GM21528 (cell line): ENCODE measurements around the gene RAVER1.
A peak's percentile ranks its signal among the peaks of the same experiment; 100 is the strongest.

Experiments used
- ATAC-seq: cut with Tn5 transposase; IDR thresholded peaks from one replicate; pipeline ENCODE4 v1.9.1; 2021; ENCODE audit warnings: mild to moderate bottlenecking, moderate library complexity; ENCODE audit not compliant: unreplicated experiment, low FRiP score

RAVER1 gene

DNA sequence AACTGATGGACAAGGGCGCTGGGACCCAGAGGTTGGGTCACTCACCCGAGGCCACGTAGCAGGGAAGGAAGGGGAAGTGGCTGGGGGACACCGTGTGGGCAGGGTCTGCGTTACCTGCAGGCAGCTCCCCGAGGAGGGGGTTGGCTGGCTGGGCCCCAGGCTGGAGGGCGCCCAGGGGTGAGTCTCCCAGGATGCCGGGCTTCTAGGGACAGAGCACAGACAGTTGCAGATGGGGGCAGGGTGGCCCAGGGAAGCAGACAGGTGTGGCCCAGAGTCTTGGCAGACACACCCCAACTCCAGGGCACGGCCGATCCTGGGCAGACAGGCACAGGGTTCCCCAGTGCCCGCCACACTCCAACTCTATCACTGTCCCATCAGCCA is 11.9 kb downstream of the RAVER1 start:
- ATAC-seq = no peak

DNA sequence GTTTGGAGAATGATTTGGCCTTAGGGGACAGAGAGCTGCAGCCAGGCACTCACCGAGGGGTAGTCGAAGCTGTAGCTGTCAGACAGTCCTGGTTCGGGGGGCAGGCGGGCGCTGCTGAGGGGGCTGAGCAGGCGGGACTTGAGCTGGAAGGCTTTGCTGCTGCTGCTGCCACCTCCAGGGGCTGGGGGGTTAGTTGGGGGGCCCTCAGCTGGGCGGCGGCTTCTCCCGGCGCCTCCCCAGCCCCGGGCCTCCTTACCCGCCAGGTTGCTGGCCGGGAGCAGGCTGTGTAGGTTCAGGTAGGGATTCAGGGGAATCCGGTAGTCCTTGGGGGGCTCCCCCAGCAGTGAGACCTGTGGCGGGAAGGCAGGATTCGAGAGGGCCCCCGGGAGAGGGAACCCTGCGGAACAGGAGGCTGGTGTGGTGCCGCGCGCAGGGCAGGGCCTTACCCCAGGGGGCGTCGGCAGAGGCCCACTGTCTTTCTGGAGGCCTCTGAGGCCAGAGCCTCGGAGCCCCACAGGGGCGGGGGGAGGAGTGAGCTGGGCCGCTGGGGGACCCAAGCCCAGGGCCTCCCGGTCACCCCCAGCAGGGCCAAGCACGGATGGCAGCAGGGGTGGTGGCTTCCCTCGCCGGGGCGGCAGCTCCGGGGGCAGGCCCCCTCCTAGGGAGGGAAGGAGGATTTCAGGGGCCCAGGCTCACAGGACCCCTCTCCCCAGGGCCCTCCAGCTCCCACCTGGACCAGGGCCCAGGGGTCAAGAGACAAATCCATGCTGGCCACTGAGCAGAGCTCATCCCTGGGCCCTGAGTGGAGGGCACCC is 12.5 kb downstream of the RAVER1 start:
- ATAC-seq = no peak

DNA sequence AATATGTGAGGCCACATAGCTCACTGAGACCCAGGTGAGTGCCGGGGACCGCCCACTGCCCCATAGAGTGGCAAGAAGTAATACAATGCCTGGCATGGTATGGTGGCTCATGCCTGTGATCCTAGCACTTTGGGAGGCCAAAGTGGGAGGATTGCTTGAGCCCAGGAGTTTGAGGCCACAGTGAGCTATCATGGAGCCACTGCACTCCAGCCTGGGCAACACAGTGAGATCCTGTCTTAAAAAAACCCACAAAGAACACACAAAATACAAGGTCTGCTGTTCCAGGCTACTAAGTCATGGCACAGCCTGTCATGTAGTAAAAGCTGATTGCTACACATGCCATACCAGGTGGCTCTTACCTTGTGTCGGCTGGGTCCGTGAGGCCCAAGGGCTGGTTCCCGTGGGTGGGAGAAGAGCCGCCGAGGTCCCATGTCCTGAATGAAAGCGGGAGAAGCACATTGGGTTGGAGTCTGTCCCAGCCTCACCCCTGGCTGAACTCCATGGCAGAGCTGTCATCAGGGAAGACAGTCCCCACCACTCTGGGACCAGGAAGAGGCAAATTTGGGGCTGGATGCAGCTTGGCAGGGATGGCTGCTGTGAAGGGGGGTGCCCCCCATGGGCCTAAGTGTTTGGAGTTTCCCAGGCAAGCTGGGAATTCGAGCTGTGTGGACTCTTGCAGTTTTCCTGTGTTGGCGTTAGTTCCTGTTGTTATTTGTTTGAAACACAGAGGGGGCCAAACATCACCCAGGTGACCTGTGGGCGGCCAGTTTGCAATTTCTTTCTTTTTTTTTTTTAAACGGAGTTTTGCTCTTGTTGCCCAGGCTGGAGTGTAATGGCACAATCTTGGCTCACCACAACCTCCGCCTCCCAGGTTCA is 14.3 kb downstream of the RAVER1 start:
- no peak for ATAC-seq

DNA sequence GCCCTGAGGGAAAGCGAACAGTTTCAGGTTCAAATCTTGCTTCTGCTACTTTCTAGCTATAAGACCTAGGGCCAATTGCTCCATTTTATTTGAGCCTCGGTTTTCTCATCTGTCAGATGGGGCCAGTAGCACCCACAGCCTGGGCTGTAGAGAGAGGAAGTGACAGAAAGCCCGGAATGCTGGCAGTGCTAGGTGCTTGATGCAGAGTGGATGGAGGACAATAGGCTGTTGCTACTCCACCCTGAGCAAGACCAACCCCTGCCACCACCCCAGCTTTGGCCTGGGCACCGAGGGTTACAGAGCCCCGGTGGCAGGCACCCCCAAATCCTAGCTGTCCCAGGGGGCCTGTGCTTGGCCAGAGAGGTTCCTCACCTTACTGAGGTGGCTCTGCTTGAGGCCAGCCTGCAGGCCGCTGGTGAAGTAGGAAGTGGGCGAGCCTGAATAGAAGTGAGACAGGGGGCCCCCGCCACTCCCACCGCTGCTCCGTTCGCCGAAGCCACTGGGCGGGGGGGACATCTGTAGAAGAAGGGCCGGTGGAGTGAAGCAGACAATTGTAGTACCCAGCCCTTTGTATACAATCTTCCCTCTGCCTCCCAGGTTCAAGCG is 15.4 kb downstream of the RAVER1 start:
- ATAC-seq = no peak

DNA sequence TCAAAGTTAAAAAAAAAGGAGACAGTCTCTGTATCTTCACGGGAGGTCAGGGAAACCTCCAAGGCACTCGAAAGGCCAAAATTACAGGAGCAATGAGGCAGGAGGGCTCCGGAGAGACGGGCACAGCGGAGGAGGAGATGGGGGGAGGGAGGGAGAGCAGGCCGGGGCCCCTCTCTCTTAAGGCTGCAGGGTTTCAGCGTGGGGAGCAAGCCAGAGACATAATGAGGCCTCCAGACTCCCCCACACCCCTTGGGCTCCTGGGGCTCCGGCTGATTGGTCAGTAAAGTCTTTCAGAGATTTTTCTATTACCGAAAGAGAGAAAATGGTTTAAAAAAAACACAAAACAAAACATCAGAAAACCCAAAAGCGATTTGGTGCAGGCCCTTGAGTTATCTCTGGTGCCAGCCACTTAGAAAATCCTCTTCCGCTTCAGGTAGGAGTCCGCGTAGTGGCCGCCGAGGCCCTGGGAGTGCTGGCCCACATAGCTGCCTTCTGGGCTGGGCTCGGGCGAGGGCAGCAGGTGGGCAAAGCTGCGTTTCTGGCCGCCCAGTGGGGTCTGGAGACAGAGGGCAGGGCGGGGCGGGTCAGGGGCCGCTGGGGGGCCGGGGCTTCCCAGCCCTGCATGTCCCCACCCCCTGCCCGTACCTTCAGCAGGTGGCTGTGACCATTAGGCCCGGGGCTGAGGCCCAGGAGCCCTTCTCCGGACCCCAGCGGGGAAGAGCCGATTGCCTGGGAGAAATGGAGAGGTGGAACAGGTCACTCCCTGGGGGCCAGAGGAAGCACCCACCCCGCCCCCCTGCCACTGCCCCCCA is 16.1 kb downstream of the RAVER1 start:
- ATAC-seq = no peak

DNA sequence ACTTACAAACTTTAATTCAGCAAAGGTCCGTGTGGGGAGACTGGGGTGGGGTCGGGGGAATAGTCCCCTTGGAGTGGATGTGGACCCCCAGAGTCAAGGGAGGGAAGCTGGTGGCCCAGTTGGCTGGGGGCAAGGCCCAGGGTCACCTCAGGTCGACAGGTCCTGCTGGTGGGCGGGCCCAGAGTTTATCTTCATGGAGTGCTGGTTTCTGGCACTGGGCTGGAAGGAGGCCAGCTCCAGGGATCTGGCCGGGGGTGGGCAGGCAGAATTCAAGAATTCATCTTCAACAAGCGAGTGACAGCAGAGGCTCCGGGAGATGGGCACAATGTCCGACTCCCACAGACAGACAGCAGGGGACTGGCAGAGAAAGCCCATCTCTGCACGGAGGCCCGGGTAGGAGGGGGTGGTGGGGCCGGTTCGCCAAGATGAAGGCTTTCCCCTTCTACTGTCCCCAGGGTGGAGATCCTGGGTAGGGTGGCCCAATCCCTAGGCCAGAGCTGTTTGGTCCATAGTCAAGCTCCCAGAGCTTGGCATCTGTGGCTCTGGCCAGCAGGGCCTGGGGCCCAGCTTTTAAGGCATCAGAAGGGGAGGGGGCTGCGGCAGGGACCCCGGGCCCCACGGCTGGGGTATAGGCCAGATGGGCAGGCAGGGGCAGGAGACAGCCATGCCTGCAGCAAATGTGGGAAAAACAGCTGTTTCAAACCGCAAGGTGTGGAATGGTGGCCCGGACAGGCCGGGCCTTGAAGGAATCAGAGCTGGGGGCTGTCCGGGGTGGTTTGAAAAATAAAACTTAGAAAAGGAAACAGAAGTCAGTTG is 16.9 kb downstream of the RAVER1 start:
- ATAC-seq = peak; percentile 11

DNA sequence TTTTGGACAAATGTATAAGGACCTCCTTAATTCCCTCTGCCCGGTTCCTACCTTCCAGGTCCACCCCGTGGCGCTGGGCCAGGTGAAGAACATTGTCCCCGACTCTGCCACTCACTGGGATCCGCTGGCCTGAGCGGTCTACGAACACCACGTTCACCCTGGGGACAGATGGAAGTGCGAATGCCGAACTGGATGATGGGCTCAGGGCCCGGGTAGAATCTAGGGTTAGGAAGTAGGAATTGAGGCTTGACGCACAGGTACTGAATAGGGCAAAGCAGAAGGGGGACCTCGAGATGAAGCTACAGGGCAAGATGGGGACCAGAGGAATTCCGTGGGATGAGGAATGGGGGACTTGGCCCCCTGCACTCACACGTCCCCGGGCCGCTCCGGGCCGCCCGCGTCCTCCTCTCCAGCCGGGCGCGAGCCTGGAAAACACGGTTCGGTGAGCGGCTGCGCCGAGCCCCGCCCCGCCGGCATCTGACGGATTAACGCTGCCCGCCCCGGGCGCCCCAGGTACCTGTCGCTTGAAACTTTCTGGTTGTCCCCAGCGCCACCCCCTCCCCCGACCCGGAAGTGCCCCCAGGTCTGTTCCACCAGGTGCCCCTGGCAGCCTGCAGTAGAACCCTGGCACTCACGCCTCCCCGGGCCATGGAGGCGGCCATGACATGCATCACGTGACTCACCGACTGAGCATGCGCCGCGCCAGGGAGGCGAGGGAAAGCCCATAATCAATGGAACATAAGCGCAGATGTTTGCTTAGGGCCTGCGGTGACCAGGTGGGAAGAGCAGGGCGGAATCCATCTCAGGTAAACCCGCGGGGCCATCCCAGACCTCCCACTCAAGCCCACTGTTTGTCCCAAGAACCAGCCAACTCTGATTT is 17.8 kb downstream of the RAVER1 start, which contains the start of gene FDX2:
Gene FDX2, minus strand, starts transcription at position 681 of the 880 bp plus-strand sequence. Its CDS starts 19 bp downstream, at position 662.
- ATAC-seq = peak; percentile 49

DNA sequence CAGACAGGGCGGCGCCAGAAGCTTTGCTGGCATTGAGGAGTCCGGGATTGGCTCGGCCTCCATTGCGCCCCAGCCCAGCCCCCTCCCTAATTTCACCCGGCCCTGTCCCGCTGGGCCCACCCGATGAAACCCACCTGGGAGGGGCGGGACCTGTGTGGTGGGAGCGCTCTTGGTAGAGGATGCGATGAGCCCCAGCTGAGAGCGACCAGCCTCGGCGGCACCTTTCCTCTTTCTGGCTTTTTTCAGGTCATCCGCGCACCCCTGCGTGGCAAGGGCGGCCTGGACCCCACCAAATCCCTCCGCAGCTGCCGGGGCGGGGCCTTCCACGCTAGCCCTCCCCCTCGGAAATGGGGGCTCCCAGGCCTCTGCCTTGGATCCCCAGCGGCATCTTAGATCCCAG is 23.9 kb downstream of the RAVER1 start, which contains the start of gene ZGLP1:
Gene ZGLP1, minus strand, starts transcription at position 393 of the 400 bp plus-strand sequence.
- no peak for ATAC-seq

DNA sequence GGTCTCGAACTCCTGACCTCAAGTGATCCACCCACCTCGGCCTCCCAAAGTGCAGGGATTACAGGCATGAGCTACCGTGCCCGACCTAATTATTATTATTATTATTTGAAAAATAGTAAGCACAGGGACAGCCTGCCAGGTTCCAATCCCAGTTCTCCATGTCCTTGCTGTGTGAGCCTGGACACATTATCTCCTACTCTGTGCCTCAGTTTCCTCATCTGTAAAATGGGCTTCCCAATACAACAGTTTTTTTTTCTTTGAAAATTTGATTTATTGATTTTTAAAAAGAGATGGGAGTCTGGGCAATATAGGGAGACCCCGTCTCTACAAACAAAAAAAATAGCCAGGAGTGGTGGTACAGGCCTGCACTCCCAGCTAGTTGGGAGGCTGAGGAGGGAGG is 27.0 kb downstream of the RAVER1 start:
- no peak for ATAC-seq

DNA sequence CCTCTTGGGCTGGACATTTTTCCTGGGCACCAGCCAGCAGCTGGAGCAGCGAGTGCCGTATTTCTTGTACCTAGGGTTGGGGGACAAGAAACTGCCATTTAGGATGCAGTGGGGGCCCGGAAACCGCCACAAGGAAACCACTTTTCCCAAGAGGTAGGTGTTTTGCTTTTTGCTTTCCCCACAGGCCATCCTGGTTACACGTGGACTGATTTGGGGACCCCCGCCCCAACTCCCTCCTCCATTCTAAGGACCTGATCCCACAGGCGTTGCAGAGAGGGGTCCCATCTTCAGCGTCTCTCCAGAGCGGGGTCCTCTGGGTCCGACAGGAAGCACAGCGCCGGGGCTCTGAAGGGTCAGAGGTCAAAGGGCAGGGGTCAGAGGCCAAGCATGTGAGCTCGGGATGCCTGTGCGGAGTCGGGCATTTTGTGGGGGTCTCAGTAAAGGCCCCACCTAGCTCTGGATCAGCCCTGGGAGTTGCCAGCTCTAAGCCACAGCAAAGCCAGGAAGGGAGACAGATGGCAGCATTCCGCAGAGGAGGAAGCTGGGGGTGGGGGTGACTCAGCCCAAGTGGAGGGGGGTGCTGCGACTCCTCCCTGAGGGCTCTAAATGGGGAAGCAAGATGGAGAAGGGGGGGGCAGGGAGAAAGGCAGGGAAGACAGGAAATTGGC is 28.1 kb downstream of the RAVER1 start:
- no peak for ATAC-seq

DNA sequence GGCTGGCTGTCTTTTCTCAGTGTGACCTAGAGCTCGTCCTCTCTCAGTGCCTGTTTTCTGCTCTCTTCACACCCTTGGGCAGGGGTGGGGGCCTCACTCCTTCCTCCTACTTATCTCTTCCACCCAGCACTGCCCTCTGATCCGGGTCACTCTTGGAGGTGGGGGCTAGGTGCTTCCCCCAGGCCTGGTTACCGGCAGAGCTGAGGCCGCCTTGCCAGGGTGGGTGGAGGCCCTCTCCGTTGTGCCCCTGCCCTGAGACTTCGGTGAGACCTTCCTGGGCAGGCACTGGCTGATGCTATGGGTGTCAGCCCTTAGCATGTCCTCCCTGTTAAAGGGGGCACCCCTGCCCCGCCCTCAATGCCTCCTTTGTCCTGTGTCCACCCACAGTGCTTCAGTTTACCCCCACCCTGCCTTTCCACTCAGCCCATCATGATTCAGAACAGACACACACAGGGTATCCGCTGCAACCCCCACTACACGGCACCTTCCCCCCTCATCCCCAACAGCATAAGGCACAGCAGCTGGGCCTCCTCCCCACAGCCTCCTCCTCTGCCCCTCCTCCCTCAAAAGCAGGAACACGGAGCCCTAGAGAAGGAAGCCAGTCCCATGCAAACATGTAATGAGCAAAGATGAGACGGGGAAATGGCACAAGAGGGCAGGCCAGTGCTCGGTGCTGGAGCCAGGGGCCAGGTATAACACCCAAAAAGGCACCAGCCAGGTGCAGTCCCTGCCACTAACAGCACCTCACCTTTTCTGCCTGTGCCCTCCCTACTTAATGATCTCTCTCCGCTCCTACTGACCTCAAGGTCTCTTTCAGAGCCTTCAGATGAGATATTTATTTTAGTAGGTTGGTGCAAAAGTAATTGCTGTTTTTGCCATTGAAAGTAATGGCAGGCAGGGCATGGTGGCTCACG is 33.5 kb downstream of the RAVER1 start:
- no peak for ATAC-seq

DNA sequence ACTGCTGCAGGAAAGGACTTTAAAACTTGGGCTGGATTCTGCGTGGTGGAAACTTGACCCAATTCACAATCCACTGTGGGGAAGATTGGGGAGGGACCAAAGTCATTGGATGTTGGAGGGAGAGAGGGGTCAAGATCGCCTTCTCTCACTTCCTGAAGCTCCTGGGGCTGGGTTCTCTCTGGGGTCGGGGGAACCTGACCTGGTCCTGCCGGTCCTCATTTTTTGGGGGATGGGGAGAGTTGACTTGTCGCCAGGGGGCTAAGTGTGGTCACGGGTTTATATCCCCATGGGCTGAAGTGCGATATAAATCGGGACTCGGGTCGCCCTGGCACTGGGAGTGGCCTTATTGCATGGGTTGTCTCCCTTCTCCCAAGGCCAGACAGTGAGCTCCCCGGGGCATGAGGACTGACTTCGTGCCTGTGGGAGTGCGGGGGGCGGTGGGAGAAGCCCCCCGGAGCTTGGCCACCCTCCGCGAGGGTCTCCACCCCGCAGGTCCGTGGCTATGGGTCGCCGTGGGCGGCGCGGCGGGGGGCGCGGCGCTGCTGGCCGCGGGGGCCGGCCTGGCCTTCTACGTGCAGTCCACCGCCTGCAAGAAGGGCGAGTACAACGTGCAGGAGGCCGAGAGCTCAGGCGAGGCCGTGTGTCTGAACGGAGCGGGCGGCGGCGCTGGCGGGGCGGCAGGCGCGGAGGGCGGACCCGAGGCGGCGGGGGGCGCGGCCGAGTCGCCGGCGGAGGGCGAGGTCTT is 37.3 kb downstream of the RAVER1 start:
- no peak for ATAC-seq

DNA sequence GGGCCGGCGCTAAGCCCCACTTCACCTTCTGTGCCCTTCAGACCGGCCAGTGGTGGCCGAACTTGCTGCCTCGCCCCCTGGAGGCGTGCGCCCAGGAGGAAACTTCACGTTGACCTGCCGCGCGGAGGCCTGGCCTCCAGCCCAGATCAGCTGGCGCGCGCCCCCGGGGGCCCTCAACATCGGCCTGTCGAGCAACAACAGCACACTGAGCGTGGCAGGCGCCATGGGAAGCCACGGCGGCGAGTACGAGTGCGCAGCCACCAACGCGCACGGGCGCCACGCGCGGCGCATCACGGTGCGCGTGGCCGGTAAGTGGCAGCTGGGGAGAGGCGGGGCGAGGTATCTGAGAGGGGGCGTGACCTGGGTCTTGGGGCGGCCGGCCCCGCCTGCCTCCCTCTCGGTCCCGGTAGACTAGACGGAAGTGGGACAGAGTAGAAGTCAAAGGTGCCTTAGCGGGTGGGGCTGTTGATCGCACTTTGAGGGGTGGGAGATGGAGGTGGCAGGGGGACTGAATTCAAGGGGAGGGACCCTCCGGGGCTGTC is 38.0 kb downstream of the RAVER1 start:
- ATAC-seq = no peak

DNA sequence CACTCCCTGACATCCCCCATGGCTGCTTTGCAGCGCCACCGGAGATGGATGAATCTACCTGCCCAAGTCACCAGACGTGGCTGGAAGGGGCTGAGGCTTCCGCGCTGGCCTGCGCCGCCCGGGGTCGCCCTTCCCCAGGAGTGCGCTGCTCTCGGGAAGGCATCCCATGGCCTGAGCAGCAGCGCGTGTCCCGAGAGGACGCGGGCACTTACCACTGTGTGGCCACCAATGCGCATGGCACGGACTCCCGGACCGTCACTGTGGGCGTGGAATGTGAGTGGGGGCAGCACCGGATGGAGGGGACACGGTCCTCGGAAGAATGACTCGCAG is 39.0 kb downstream of the RAVER1 start:
- no peak for ATAC-seq

DNA sequence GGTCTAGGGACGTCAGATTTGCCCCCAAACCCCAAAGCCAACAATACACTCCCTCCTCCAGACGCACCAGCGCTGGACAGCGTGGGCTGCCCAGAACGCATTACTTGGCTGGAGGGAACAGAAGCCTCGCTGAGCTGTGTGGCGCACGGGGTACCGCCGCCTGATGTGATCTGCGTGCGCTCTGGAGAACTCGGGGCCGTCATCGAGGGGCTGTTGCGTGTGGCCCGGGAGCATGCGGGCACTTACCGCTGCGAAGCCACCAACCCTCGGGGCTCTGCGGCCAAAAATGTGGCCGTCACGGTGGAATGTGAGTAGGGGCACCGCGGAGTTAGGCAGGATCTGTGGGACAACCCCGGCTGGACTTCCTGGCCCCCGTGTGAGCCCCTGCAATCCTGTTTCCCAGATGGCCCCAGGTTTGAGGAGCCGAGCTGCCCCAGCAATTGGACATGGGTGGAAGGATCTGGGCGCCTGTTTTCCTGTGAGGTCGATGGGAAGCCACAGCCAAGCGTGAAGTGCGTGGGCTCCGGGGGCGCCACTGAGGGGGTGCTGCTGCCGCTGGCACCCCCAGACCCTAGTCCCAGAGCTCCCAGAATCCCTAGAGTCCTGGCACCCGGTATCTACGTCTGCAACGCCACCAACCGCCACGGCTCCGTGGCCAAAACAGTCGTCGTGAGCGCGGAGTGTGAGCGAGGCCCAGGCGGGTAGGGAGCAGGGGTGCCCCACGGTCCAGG is 39.5 kb downstream of the RAVER1 start:
- ATAC-seq = no peak
